Esophagus muscularis mucosa (tissue), 4 donors: Measurements from ENCODE around the gene FMNL1. TPM values are rescaled to one million over a fixed set of nuclear protein-coding genes. Genes with fewer than 3 reads are reported as not detected.
"Not testable (repeated sequence)": the region's sequence is repeated elsewhere in the genome, so short reads cannot be mapped to it uniquely, and the experiment has no call there.

Experiments used
- DNase-seq: peaks from one replicate; pipeline ENCODE4 v3.0.0-alpha.2; 2017; ENCODE audit errors: extremely low spot score
- H3K27ac ChIP-seq, 4 donors: fragments of 200-600 bp; sonication (generic); replicated peaks in 1 of 4; 1 replicate in 3 of 4; 2 replicates in 1 of 4; pipeline ENCODE4 v1.5.1; 2016 to 2019; ENCODE audit warnings: mild to moderate bottlenecking in 1 of 4
- H3K27me3 ChIP-seq, 4 donors: fragments of 200-600 bp; sonication (generic); one replicate each; pipeline versions ENCODE4 v1.5.1 to v1.6.0; 2016 to 2019
- H3K36me3 ChIP-seq, 4 donors: fragments of 200-600 bp; sonication (generic); one replicate each; pipeline ENCODE4 v1.5.1; 2016 to 2019
- H3K4me1 ChIP-seq, 4 donors: fragments of 200-600 bp; sonication (generic); one replicate each; pipeline ENCODE4 v1.5.1; 2016 to 2019
- H3K4me3 ChIP-seq, 4 donors: fragments of 200-600 bp; sonication (generic); 1 replicate in 2 of 4; 2 replicates in 2 of 4; pipeline ENCODE4 v1.5.1; 2016 to 2019; ENCODE audit warnings: mild to moderate bottlenecking in 4 of 4, moderate library complexity in 1 of 4
- H3K9me3 ChIP-seq, 4 donors: fragments of 200-600 bp; sonication (generic); 1 replicate in 3 of 4; 2 replicates in 1 of 4; pipeline ENCODE4 v1.5.1; 2016 to 2019
- CTCF ChIP-seq, 3 experiments: fragments of 200-600 bp in 2 of 3; fragments of 450-650 bp in 1 of 3; sonication (generic) in 2 of 3; IDR thresholded peaks; one replicate each; pipeline ENCODE4 v1.5.1; 2017 to 2019; ENCODE audit warnings: antibody characterized with exemption in 3 of 3, mild to moderate bottlenecking in 2 of 3, moderate library complexity in 1 of 3
- EP300 ChIP-seq: sonication (generic); formaldehyde crosslinking; IDR thresholded peaks from one replicate; pipeline ENCODE4 v1.6.1; 2017; ENCODE audit warnings: antibody characterized with exemption
- POLR2A ChIP-seq: fragments of 450-650 bp; IDR thresholded peaks from one replicate; pipeline ENCODE4 v1.6.1; 2017; ENCODE audit warnings: antibody characterized with exemption, moderate library complexity, mild to moderate bottlenecking, low read depth
- POLR2AphosphoS5 ChIP-seq, 2 donors: sonication (generic); formaldehyde crosslinking; IDR thresholded peaks; one replicate each; pipeline ENCODE4 v1.6.1; 2017; ENCODE audit warnings: antibody characterized with exemption in 2 of 2
- WGBS: methylation state at CpG from one replicate; pipeline ENCODE4 v1.1.5; 2018; 5-methylcytosine and 5-hydroxymethylcytosine counted together
- intact Hi-C: fragments of 100-400 bp; cut with DNase I; formaldehyde crosslinking; loops from one replicate; pipeline ENCODE4 v1.15.1; 2023
- total RNA-seq, 4 donors: library from RNA; depleted of rRNA; stranded (reverse); fragments of >200 nt; gene quantifications; one replicate each; pipeline versions ENCODE4 v1.1.0 to v1.2.1, GENCODE V29; 2016

Gene FMNL1
- total RNA-seq, 4 donors from 2014 or later, result 11.0 to 26.7 (median 19.6) TPM

- H3K36me3 ChIP-seq, result no peaks in the 10 kb centered on the region
- 72% methylated on average over 7 of the region's 7 CpGs for WGBS
- no peaks in the 10 kb centered on the region for H3K9me3 ChIP-seq
- peaks cover 12 to 16% (median 14%) of the 10 kb centered on the region in 4 donors for H3K4me1 ChIP-seq
- TF ChIP-seq EP300 (no peak), POLR2A (no peak), CTCF (IDR thresholded peaks at IDR 0.05) (no peak), POLR2AphosphoS5 (IDR thresholded peaks at IDR 0.05) (no peak)
- DNase-seq, result no peak
- H3K27me3 ChIP-seq, result no peaks in the 10 kb centered on the region
- intact Hi-C loops, result no loop called here
- H3K4me3 ChIP-seq, result no peak overlapping the region
- H3K27ac ChIP-seq, result no peak overlapping the region
Measured at GRCh38 chr17:45251931-45252330, 30.2 kb downstream of the FMNL1 start.

- H3K9me3 ChIP-seq, H3K27me3 ChIP-seq, intact Hi-C loops, H3K4me1 ChIP-seq, H3K36me3 ChIP-seq, H3K4me3 ChIP-seq, H3K27ac ChIP-seq, DNase-seq: not testable (repeated sequence)
- WGBS, result 94% methylated on average over 7 of the region's 7 CpGs
Measured at GRCh38 chr17:45253237-45253636, 31.6 kb downstream of the FMNL1 start.

GRCh38 chr17:45253879-45254278 lies 32.2 kb downstream of the FMNL1 start:
- no peaks in the 10 kb centered on the region for H3K4me1 ChIP-seq
- intact Hi-C loops, result no loop called here
- no peaks in the 10 kb centered on the region for H3K9me3 ChIP-seq
- DNase-seq, result no peak
- no peaks in the 10 kb centered on the region for H3K27me3 ChIP-seq
- 95% methylated on average over 4 of the region's 4 CpGs for WGBS
- TF ChIP-seq POLR2A, result no peak
- TF ChIP-seq EP300, result no peak
- no peak for TF ChIP-seq POLR2AphosphoS5 (IDR thresholded peaks at IDR 0.05)
- TF ChIP-seq CTCF (IDR thresholded peaks at IDR 0.05), result no peak
- H3K27ac ChIP-seq, result no peak overlapping the region
- no peaks in the 10 kb centered on the region for H3K36me3 ChIP-seq
- no peak overlapping the region for H3K4me3 ChIP-seq

- Histone ChIP-seq H3K4me3 (no peak overlapping the region), H3K36me3 (no peaks in the 10 kb centered on the region), H3K27ac (no peak overlapping the region), H3K4me1 (no peaks in the 10 kb centered on the region), H3K27me3 (no peaks in the 10 kb centered on the region), H3K9me3 (no peaks in the 10 kb centered on the region)
- 98% methylated on average over 7 of the region's 8 CpGs for WGBS
- DNase-seq, result no peak
- TF ChIP-seq POLR2AphosphoS5 (IDR thresholded peaks at IDR 0.05) (no peak), POLR2A (no peak), CTCF (IDR thresholded peaks at IDR 0.05) (no peak), EP300 (no peak)
- intact Hi-C loops, result no loop called here
Measured at GRCh38 chr17:45255358-45255757, 33.7 kb downstream of the FMNL1 start.

- Histone ChIP-seq H3K27ac (no peak overlapping the region), H3K9me3 (no peaks in the 10 kb centered on the region), H3K36me3 (no peaks in the 10 kb centered on the region), H3K27me3 (no peaks in the 10 kb centered on the region), H3K4me1 (peaks cover 2 to 6% (median 2%) of the 10 kb centered on the region in 4 donors), H3K4me3 (no peak overlapping the region)
- intact Hi-C loops, result no loop called here
- TF ChIP-seq EP300 (no peak), POLR2AphosphoS5 (IDR thresholded peaks at IDR 0.05) (no peak), CTCF (IDR thresholded peaks at IDR 0.05) (no peak), POLR2A (no peak)
- DNase-seq, result no peak
- WGBS, result 90% methylated on average over 10 of the region's 14 CpGs
Measured at GRCh38 chr17:45256114-45256966, 34.7 kb downstream of the FMNL1 start.
